Activated CD4-positive, CD25-positive, alpha-beta regulatory T cell treated with anti-CD3 and anti-CD28 coated beads, Interleukin-2, amount 50 U/mL, for 72 hours (primary cell): Measurements from ENCODE around the gene ACTR3.
"Not testable (repeated sequence)": the region's sequence is repeated elsewhere in the genome, so short reads cannot be mapped to it uniquely, and the experiment has no call there.

Source experiments
- DNase-seq: peaks from one replicate; pipeline ENCODE4 v3.0.0; 2021

The ACTR3 gene

DNA sequence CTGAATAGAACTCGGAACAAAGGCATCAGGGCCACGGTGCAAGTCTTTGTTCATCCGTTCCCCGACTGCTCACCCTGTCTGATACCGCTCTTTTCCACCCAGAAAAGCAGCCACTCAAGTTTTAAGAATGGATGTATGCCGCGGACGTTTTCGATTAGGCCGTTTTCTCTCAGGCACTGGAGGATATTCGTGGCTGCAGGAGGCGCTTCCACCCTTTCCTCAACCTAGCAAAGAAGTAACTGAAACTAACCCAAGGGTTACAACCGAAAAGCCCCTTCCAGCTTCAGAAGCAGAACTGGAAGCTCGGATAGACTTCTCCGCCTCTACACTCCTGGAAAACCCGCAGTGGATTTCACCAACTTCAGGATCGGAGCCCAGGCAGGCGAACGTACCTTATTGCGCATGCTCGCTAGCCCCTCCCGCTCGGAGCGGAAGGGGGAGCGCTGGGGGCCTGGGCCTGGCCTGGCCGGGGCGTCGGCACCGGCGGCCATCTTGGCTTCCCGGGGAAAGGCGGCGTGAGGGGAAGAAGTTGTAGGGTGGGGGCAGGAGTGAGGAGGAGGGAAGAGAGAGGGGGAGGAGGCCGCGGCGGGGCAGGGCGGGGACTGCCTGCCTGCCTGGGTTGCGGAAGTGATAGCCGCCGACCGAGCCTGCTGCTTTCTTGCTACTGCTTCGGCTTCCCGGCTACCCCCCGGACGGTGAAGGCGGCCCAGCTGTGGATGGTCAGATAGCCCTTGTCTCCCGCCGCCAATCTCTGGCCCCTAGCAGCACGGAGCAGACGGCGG, at the start of gene ACTR3:
ACTR3 (plus strand) TSS at position 619 of the 782 bp plus-strand sequence. CDS start 191 bp downstream, outside the sequence.
- DNase-seq = peak; percentile 96

DNA sequence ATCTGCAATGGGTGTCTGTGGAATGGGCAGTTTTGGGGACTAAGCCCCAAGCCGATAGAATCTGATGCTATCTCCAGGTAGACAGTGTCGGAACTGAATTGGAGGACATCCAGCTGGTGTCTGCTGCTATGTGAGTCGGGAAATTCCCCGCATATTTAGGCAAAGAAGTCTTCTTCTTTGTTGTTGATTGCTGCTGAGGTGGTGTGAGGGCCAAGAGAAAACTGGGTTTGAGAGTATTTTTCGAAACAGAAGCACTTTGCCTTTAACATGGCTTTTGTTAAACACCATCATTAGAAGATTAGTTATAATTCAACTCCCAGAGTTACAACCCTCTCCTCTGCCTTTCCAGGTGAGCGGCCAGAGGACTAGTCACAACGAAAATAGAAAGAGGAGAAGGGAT, 49.4 kb upstream of the ACTR3 start:
- no peak for DNase-seq

DNA sequence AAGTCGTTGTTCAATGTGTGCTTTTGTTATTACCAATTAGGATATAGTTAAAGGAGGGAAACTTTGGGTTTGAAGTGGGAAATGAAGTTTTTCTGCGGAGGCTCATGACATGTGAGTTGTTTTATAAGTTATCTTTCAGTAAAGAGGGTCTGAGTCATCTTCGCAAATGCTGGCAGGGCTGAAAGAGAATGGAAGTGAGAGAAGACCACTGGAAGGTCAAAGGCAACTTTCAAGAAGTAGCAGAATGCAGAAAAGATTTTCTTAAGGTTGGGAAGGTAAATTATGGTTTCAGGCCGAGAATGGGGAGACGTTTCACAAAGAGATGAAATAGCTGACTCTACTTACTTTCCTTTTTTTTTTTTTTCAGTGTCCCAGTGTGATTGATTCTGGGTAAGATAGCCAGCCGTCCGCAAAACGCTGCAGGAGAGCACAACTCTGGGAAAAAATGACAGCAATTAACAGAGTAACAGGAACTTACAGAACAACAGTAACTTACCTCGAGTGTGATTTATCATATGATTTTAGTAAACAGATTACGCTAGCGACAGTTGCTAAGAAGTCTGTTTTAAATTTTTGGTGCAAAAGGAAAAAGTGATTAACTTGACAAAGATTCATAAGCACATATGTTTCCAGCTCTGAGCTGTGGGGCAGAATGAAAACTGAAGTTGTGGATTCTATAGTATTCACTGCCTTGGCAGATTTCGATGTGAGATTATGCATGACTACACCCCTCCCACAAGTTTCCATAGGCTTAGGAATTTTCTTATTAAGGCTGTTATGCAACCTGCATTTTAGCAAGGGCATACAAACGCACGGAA, 46.8 kb upstream of the ACTR3 start:
- DNase-seq = no peak

DNA sequence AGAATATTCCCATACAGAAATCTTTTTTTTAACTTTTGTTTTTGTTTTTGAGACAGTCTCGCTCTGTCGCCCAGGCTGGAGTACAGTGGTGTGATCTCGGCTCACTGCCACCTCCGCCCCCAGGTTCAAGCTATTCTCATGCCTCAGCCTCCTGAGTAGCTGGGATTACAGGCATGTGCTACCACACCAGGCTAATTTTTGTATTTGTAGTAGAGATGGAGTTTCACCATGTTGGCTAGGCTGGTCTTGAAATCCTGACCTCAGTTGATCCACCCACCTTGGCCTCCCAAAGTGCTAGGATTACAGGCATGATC, 46.2 kb upstream of the ACTR3 start:
- not testable (repeated sequence) for DNase-seq

DNA sequence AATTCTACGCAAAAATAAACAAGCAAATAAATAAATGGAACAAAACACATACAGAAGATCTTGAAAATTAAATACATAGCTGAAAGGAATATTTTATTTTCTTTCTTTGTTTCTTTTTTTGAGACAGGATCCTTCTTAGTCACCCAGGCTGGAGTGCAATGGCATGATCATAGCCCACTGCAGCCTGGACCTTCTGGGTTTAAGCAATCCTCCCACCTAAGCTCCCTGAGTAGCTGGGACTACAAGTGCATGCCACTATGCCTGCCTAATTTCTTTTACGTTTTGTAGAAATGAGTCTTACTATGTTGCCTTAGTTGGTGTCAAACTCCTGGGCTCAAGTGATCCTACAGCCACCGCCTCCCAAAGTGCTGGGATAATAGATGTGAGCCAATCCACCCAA, 44.6 kb upstream of the ACTR3 start:
- no peak for DNase-seq

DNA sequence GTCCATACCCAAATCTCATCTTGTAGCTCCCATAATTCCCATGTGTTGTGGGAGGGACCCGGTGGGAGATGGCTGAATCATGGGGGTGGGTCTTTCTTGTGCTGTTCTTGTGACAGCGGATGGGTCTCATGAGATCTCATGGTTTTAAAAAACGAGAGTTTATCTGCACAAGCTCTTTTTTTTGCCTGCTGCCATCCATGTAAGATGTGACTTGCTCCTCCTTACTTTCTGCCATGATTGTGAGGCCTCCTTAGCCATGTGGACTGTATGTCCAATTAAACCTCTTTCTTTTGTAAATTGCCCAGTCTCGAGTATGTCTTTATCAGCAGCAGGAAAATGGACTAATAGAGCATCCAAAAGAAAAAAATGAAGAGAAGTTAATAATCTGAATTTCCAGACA, 44.1 kb upstream of the ACTR3 start:
- not testable (repeated sequence) for DNase-seq

DNA sequence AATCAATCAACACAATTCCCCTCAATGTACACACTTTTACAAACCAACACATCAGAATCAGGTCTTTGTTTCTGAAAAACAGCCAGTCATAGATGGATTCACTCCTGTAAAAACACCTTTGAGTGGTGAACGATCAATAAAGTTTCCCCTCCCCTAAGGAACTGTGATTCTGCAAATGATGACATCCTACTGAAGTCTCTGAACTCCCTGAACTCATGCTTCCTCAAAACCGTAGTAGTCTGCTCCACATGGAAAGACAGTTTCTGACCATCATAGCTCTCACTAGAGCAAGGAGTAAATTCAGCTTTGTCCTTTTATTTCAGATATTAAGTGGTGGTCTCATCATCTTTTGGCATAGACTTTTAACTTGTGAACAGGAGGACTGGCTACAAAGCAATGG, 43.5 kb upstream of the ACTR3 start:
- no peak for DNase-seq

DNA sequence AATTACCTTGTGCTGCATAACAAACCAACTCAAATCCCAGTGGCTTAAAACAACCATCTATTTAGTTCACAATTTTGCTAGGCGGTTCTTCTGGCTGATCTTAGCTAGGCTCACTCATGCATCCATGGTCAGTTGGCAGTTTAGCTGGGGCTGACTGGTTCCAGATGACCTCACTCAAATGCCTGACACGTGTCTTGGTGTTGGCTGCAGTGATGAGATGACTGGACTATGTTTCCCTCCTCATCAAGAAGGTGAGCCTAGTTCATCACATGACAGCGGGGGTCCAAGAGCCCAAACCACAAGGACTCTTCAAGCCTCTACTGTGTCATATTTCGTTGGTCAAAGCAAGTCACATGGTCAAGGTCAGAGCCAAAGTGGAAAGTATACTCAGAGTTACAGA, 42.7 kb upstream of the ACTR3 start:
- no peak for DNase-seq

DNA sequence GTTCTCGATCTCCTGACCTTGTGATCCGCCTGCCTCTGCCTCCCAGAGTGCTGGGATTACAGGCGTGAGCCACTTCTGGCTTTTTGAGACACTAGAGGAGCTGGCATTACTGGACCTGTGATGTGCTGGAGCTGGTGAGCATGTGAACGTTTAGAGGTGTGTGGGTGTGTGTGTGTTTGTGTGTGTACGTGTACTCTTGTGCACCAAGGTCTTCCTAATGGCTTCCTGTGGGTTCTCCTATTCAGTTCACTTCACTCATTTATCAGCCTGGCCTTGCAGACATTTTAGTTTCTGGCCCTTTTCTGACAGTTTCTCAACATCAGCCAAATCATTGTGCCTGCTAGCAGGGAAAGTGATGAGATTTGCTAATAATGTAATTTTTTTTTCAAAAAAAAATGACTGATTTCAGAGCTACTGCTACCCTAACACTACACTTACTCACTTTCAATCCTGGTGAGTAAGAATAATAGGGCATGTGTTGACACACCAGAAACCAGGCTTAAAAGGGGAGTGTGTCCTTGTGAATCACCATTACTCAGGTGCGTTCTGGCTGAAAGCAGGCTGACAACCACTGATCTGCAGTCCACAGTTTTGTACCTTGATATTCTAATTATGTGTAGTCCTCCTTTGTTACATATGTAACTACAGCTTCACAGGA, 41.0 kb upstream of the ACTR3 start:
- DNase-seq = no peak

DNA sequence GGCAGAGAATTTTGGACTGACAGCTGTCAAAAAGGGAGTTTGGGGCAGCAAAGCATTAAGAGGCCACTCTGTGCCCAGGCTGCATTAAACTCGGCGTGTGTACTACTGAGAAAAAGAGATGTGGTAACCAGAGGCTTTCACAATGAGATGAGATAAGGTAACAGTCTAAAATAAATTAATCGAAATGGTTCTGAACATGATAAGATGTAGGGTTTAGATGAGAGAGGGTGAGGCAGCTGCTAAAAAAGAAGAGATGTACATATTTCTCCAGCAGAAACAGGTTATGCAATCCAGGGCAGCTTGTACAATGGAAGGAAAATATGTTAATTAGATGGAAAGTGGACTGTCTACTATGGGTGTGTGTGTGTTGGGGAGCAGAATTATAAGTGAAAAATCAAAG, 39.2 kb upstream of the ACTR3 start:
- DNase-seq = no peak

DNA sequence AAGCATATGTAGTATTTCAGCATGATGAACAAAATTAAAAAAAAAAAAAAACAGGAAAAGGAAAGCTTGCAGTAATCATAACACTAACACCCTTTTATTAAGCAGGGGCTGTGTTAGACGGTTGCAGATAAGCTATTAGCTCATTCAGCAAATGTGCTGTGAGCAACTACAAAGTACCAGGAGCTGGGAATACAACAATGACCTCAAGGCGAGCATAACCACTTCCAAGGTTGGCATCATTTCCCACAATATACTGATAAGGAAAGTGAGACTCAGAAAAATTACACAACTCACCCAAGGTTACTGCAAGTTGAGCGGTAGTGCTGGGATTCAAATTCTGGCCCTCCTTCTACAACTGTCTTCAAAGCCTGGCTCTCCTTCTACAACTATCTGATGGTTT, 38.2 kb upstream of the ACTR3 start:
- DNase-seq = no peak

DNA sequence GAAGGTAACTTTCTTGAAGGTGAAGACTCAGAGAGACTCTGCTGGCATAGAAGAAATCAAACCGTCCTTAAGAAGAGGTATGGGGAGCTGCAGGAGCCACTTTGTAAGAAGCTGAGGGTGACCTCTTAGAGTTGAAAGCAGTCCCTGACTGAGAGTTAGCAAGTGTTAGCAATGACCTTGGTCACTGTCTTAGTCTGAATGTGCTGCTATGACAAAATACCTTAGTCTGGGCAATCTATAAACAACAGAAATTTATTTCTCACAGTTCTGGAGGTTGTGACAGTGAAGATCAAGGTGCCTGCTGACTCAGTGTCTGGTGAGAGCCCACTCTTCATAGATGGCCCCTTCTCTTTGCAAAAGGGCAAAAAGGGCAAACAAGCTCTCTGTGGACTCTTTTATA, 35.7 kb upstream of the ACTR3 start:
- no peak for DNase-seq

DNA sequence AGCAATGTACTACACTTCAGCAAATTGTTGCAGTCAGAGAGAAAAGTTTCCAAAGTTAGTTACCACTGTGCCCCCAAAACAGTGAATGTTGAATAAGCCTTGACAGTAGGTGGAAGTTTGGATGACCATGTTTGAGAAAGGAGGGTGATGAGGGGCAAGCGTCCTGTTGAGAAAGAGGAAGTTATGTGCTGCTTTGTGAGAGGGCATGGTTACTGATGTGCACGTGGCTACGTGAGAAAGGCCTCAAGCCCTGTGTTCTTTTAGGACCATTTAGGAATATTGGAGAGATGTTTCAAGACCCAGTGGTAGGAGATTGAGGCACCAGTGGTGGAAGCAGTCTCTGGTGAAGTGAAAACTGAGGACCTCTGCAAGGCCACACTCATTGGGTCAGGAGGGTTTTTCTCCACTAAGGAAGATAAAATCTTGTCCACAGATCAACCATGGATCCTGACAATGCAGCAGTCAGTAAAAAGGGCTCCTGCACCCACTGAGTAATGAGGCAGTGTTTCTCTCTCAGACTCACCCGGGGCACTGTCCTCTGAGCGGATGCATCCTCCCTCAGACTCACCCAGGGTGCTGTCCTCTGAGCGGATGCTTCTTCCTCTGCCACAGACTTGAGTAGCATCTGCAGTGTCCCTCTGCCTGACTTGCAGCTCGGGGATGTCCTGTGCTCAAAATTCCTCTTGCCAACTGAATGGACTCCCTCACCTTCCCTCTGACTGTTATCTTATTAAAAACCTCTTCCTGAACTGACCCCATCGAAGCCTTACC, 34.7 kb upstream of the ACTR3 start:
- DNase-seq = no peak

DNA sequence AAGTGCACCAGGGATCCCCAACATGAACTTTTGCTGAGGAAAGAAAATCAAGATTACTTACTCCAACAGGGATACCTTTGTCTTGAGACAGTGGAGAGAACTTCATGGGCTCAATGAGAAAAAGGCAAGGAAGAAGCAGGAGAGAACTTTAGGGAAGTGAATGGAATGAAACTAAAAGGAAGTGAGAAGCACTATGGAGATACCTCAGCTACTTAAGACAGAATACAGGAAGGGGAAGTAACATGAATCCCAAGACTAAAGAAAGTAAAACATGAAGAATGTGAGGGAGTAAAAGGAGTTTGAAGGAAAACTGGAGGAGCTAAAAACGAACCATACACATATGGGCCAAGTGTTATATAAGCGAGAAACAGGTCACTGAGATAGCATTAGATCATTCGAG, 32.4 kb upstream of the ACTR3 start:
- DNase-seq = no peak

DNA sequence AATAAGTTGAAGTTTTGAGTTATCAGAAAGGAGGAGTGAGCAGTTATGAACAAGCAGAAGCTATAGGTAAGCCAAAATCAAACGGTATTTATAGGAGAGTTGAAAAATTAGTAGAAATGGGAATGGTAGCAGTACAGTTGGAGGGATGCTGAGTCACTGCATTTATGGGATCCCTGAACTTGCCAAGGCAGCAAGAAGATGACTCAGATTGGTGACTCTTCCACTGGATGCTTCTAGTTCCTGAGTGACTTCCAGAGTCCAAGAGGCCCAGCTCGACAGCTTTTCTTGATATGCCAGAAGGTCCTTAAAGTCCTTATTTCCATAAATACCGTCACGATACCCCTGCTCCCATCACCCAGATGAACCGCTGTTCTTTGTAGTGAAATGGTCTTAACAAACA, 31.1 kb upstream of the ACTR3 start:
- no peak for DNase-seq

DNA sequence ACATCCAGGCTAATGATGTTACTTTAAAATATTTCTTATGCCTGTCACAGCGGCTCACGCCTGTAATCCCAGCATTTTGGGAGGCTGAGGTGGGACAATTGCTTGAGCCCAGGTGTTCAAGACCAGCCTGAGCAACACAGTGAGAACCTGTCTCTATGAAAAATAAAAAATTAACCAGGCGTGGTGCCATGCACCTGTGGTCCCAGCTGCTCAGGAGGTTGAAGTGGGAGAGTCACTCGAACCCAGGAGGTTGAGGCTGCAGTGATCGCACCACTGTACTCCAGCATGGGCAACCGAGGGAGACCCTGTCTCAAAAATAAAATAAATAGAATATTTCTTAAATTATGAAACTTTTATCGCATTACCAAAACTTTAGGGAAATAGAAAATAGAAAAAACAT, 28.1 kb upstream of the ACTR3 start:
- no peak for DNase-seq

DNA sequence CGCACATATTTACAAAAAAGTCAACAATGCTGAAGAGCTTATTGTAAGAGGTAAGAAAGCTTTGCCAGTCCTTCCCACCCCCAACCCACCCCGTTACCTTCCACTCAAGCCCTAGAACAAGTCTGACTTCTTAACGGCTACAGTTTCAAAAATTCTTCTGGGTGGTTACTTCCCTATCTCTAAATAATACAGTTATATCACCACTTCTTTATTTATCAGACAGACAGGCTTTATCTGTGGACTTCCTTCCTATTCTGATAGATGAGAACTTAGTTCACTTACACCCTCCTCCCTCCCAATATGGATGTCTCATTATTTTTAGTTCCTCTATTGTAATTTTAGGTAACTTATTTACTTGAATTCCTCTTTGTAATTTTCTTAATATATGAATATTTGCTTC, 26.7 kb upstream of the ACTR3 start:
- no peak for DNase-seq

DNA sequence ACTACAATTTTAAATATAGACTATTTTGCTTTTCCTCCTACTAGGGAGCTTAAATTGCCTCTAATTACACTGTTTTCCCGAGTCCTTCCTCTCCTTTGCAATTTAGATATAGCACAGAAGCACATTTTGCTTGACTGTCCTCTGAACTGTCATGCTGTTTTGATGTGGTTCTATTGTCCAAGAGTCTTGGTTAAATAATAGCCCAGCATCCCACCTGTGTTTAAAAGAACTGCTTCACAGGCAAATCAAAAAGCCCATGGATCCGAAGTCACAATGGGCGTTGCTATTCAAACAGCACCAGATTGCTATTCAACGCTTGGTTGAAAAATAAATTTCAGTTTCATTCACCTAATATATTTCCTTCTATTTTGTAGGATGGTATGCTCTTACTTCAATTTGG, 22.3 kb upstream of the ACTR3 start:
- DNase-seq = no peak

DNA sequence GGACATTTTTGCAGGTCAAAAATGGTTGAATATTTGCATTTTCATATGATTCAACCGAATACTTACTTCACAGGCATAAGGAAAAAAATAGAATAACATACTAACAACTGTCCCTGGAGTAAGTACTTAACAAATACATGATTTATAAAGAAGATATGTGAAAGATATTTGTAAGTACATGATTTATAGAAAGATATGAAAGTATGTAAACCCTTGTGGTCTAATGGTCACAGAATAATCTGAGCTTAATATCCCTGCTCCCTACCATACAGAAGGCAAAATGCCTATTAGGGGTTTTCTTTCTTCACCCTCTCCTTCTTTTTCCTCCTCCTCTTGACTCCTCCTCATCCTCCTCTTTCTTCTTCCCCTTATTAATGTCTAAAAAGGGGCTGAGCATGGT, 20.6 kb upstream of the ACTR3 start:
- DNase-seq = no peak

DNA sequence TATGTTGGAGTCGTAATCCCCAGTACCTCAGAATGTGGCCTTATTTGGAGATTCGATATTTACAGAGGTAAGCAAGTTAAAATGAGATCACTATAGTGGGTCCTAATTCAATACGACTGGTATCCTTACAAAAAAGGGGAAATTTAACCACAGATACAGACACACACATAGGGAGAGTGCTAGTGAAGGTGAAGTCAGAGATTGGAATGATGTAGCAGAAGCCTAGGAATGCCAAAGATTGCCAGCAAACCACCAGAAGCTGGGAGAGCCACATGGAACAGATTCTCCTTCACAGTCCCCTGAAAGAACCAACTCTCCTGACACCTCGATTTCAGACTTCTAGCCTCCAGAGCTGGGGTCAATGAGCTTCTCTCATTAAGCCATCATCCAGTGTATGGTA, 17.7 kb upstream of the ACTR3 start:
- no peak for DNase-seq

DNA sequence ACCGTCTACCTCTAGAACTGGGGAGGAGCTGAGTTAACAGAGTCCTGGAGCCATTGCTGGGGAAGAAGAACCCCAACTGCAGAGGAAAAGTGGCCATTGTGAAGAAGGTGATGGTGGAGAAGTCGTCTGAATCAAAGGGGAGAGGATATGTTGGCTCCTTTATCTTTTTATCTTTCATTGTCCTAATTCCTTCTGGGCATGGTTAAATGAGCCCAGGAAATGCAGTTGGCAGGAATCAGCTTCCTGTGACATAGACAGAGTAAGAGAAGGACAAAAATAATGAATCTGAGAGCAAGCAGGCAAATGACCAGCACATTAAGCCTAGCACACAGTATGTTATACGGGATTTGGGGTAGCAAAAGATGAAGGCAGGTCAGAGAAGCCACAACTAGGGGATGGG, 16.0 kb upstream of the ACTR3 start:
- DNase-seq = no peak

DNA sequence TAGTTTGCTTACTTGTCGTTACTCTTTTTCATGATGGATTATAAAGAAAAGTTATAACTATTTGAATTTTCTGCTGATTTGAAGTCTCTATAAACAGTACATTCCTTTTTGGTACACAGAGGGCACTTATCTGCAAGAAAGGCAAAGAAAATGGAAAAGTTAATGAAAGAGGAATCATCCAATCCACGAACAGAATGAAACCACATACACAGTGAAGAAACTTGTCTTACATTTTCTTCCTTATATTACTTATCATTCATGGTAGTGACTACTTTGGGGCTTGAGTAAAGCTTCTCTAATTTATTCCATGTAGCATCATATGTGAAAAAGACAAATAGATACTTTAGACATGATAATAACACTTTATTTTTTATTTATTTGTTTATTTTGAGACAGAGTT, 14.8 kb upstream of the ACTR3 start:
- no peak for DNase-seq
